ENCODE measurements around the gene CCN2.

Gene CCN2

GRCh38 chr6:131950767-131951575 is at the start of gene CCN2:
Gene CCN2, minus strand, starts transcription at chr6:131951372. Its CDS starts 200 bp downstream, at chr6:131951172.
- DNase-seq = peak in 39 of 51 donors; percentile 1 to 61 (median 27)

GRCh38 chr6:132000296-132000695 is 49.1 kb upstream of the CCN2 start:
- DNase-seq = no peak

- DNase-seq = no peak
Observed at GRCh38 chr6:131999545-132000146, 48.5 kb upstream of the CCN2 start.

- DNase-seq = no peak
Observed at GRCh38 chr6:131998255-131998982, 47.2 kb upstream of the CCN2 start.

- no peak for DNase-seq
Observed at GRCh38 chr6:131997429-131998153, 46.4 kb upstream of the CCN2 start.

GRCh38 chr6:131995917-131996316 is 44.7 kb upstream of the CCN2 start:
- DNase-seq = peak in 1 of 51 donors; percentile 10

GRCh38 chr6:131992557-131992956 is 41.4 kb upstream of the CCN2 start:
- no peak for DNase-seq

GRCh38 chr6:131989036-131989435 is 37.9 kb upstream of the CCN2 start:
- no peak for DNase-seq

GRCh38 chr6:131982740-131983259 is 31.6 kb upstream of the CCN2 start:
- DNase-seq = no peak

GRCh38 chr6:131981624-131981978 is 30.4 kb upstream of the CCN2 start:
- DNase-seq = no peak

- DNase-seq = no peak
Observed at GRCh38 chr6:131980791-131981623, 29.8 kb upstream of the CCN2 start.

- no peak for DNase-seq
Observed at GRCh38 chr6:131980338-131980790, 29.2 kb upstream of the CCN2 start.

GRCh38 chr6:131979515-131980337 is 28.6 kb upstream of the CCN2 start:
- no peak for DNase-seq

- DNase-seq = no peak
Observed at GRCh38 chr6:131978522-131978921, 27.4 kb upstream of the CCN2 start.

GRCh38 chr6:131976545-131977061 is 25.4 kb upstream of the CCN2 start:
- DNase-seq = no peak

- no peak for DNase-seq
Observed at GRCh38 chr6:131972741-131973140, 21.6 kb upstream of the CCN2 start.

- no peak for DNase-seq
Observed at GRCh38 chr6:131970076-131970859, 19.1 kb upstream of the CCN2 start.

GRCh38 chr6:131968656-131969055 is 17.5 kb upstream of the CCN2 start:
- DNase-seq = no peak

- no peak for DNase-seq
Observed at GRCh38 chr6:131967948-131968347, 16.8 kb upstream of the CCN2 start.
